ENCODE results near the gene SURF1.

DNA sequence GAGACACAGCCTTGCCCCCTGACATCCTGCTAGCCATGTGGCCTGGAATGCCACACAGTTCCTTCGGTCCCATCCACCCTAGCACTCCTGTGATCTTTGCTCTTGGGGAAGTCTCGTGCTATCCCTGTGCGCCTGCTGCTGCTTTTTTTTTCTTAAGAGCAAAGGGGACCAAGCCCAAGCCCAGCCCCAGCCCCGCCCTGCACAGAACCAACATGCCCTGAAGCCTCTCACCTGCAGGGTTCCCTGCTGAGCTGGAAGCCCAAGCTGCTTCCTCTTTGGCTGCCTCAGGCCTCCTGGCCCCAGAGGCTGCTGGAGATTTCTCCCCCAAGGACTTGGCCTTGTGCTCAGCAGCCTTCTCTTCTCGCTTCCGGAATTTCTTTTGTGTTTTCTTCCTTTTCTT is 22.1 kb downstream of the SURF1 start:
- TF ChIP-seq, protein P1, sequence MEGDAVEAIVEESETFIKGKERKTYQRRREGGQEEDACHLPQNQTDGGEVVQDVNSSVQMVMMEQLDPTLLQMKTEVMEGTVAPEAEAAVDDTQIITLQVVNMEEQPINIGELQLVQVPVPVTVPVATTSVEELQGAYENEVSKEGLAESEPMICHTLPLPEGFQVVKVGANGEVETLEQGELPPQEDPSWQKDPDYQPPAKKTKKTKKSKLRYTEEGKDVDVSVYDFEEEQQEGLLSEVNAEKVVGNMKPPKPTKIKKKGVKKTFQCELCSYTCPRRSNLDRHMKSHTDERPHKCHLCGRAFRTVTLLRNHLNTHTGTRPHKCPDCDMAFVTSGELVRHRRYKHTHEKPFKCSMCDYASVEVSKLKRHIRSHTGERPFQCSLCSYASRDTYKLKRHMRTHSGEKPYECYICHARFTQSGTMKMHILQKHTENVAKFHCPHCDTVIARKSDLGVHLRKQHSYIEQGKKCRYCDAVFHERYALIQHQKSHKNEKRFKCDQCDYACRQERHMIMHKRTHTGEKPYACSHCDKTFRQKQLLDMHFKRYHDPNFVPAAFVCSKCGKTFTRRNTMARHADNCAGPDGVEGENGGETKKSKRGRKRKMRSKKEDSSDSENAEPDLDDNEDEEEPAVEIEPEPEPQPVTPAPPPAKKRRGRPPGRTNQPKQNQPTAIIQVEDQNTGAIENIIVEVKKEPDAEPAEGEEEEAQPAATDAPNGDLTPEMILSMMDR (IDR thresholded peaks at IDR 0.05) = no peak
- TF ChIP-seq POLR2A (IDR thresholded peaks at IDR 0.05) = no peak
